Right lobe of liver (tissue), 6 donors: ENCODE measurements around the gene EDN2. TPM values are rescaled to one million over a fixed set of nuclear protein-coding genes. Genes with fewer than 3 reads are reported as not detected.
A peak's percentile ranks its signal among the peaks of the same experiment; 100 is the strongest.

Source experiments
- ATAC-seq, 4 donors: fragments of 200-7000 bp; cut with Tn5 transposase; one replicate each; pipeline ENCODE4 v1.9.1; 2020; ENCODE audit warnings: mild to moderate bottlenecking in 4 of 4, moderate library complexity in 4 of 4
- DNase-seq, 3 donors: peaks; one replicate each; pipeline ENCODE4 v3.0.0-alpha.2; 2020
- H3K27ac ChIP-seq, 3 donors: fragments of 200-600 bp; one replicate each; pipeline ENCODE4 v1.8.0; 2022
- H3K27me3 ChIP-seq, 2 donors: fragments of 200-600 bp; one replicate each; pipeline ENCODE4 v1.8.0; 2022
- H3K36me3 ChIP-seq, 4 donors: fragments of 200-600 bp; sonication (generic) in 1 of 4; one replicate each; pipeline versions ENCODE4 v1.5.1 to v1.8.0; 2017 to 2022; ENCODE audit warnings: control low read depth in 1 of 4
- H3K4me1 ChIP-seq, 4 donors: fragments of 200-600 bp; sonication (generic) in 1 of 4; one replicate each; pipeline versions ENCODE4 v1.5.1 to v1.8.0; 2017 to 2022; ENCODE audit warnings: control low read depth in 1 of 4
- H3K4me3 ChIP-seq, 3 donors: fragments of 200-600 bp; one replicate each; pipeline ENCODE4 v1.8.0; 2022
- H3K9me3 ChIP-seq, 4 donors: fragments of 200-600 bp; sonication (generic) in 1 of 4; one replicate each; pipeline versions ENCODE4 v1.5.1 to v1.8.0; 2017 to 2022; ENCODE audit warnings: control low read depth in 1 of 4
- POLR2A ChIP-seq: fragments of 450-650 bp; IDR thresholded peaks from one replicate; pipeline ENCODE4 v1.6.1; 2017; ENCODE audit warnings: antibody characterized with exemption, mild to moderate bottlenecking
- WGBS: methylation state at CpG from one replicate; pipeline ENCODE4 v1.1.6; 2018; ENCODE audit warnings: low coverage, low lambda C conversion rate; ENCODE audit not compliant: insufficient coverage; ENCODE audit errors: missing lambda C conversion rate; 5-methylcytosine and 5-hydroxymethylcytosine counted together
- intact Hi-C, 2 donors: fragments of 100-400 bp; cut with DNase I; formaldehyde crosslinking; loops; one replicate each; pipeline versions ENCODE4 v1.11.2 to v1.14.1; 2022
- total RNA-seq, 6 experiments: library from RNA; depleted of rRNA in 2 of 6; stranded (reverse); fragments of >200 nt in 2 of 6; fragmentation: NEBNext Ultra II Directional in 3 of 6; extraction: Animal tissue kit (Norgen Biotek cat#: 25700) in 3 of 6; gene quantifications; one replicate each; pipeline versions ENCODE4 v1.1.0 to v1.2.4, GENCODE V29; 2016 to 2023
- TF ChIP-seq, protein P1 (sequence below), 4 donors: fragments of 200-600 bp in 3 of 4; fragments of 450-650 bp in 1 of 4; IDR thresholded peaks; one replicate each; pipeline versions ENCODE4 v1.5.1 to v1.8.0; 2016 to 2022; ENCODE audit warnings: antibody characterized with exemption in 4 of 4, mild to moderate bottlenecking in 2 of 4
- donor health status: DM: no; HTN: yes; CAD: no.
- donor health status: DM: no; HTN: no; CAD: no.
- donor health status: DM: no; HTN: no; CAD: no.
- donor health status: DM: no; HTN: yes; CAD: no.
- donor health status: DM: no; HTN: yes; CAD: no.

EDN2 gene
- total RNA-seq, 6 experiments from 2014 or later, result 0.18 to 1.6 (median 0.31) TPM; not detected in 2

DNA sequence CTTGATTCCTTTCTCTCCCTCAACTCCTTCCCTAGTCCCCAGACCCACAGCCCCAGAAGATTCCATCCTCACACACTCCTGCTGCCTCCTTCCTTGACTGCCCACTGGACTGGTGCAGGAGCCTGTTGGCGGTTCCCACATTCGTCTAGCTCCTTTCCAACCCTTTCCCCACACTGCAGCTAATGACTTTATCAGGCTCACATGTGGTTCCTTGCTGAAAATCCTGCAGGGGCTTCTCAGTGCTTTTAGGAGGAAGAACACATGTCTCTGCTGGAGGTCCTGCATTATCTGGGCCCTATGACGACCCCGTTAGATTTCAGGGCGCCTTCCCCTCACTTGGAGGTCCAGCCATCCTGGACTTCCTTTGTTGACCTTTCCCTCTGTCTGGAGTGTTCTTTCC, 50.2 kb downstream of the EDN2 start:
- Histone ChIP-seq H3K27me3 (no peaks in the 10 kb centered on the region), H3K4me3 (no peak overlapping the region), H3K27ac (no peak overlapping the region), H3K36me3 (no peaks in the 10 kb centered on the region), H3K4me1 (peaks cover 0 to 17% (median 0%) of the 10 kb centered on the region in 4 donors), H3K9me3 (no peaks in the 10 kb centered on the region)
- ATAC-seq (no peak), DNase-seq (no peak)
- 53% methylated on average over 5 of the region's 5 CpGs for WGBS
- TF ChIP-seq, protein P1, sequence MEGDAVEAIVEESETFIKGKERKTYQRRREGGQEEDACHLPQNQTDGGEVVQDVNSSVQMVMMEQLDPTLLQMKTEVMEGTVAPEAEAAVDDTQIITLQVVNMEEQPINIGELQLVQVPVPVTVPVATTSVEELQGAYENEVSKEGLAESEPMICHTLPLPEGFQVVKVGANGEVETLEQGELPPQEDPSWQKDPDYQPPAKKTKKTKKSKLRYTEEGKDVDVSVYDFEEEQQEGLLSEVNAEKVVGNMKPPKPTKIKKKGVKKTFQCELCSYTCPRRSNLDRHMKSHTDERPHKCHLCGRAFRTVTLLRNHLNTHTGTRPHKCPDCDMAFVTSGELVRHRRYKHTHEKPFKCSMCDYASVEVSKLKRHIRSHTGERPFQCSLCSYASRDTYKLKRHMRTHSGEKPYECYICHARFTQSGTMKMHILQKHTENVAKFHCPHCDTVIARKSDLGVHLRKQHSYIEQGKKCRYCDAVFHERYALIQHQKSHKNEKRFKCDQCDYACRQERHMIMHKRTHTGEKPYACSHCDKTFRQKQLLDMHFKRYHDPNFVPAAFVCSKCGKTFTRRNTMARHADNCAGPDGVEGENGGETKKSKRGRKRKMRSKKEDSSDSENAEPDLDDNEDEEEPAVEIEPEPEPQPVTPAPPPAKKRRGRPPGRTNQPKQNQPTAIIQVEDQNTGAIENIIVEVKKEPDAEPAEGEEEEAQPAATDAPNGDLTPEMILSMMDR (IDR thresholded peaks at IDR 0.05), result no peak
- TF ChIP-seq POLR2A, result no peak
- intact Hi-C loops, result no loop called here

DNA sequence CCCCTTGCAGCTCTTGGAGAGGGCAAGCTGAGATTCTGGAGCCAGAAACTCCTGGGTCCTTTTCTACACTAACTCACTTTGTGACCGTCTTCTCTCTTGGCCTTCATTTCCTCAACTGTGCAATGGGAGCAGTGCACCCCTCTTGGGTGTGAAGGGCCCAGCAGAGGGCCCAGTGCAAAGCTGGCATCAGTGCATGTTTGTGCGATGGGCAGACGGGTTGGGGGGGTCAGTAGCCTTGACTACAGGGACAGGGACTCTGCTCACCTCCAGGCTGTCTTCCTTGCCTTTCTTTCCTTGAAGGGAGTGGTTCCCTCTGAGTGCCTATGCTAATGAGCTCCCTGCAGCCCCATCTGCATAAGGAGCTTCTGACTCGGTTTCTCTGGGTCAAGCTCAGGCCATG, 51.0 kb downstream of the EDN2 start:
- TF ChIP-seq, protein P1 (IDR thresholded peaks at IDR 0.05), result no peak
- no peak for TF ChIP-seq POLR2A
- Histone ChIP-seq H3K4me3 (no peak overlapping the region), H3K4me1 (peaks cover 0 to 17% (median 0%) of the 10 kb centered on the region in 4 donors), H3K36me3 (no peaks in the 10 kb centered on the region), H3K27ac (no peak overlapping the region), H3K9me3 (no peaks in the 10 kb centered on the region), H3K27me3 (no peaks in the 10 kb centered on the region)
- DNase-seq (no peak), ATAC-seq (no peak)
- 50% methylated on average over 2 of the region's 4 CpGs for WGBS
- intact Hi-C loops, result no loop called here

DNA sequence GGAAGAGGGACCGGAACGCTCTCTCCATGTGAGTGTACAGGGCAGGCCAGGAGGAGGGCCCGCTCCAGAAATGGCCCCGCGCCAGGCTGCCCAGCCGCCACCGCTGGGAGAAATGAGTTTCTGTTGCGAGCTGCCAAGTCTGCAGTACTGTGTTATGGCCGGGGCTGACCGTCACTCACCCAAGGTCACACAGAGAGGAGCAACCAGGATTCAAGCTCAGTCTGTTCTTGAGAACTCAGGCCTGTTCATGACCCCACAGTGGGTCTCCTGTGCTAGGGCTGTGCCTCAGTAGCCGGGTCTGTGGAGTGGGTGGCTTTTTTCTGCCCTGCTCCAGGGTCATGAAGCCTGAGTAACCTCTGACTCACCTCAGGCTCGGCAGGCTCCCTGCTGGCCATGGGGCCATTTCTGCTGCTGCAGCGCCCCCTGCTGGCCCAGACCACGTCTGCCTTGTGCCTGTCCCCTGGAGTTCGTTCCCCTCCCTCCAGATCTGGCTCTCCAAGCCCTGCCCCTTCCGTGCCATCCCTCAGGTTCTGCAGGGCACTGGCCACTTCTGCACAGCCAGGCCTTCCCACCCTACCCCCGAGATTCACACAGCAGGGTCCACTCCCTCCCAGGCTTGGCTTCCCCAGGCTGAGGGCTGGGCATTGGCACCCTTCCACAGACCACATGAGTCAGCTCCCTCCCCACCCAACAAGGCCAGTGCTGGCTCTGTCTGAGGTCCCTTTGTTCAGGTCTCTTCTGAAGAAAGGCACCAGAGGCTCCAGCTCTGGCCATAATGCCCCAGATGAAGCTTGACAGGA, 51.8 kb downstream of the EDN2 start:
- DNase-seq (peak; percentile 91 to 93 (median 92)), ATAC-seq (peak; percentile 96 to 98 (median 96))
- Histone ChIP-seq H3K9me3 (no peaks in the 10 kb centered on the region), H3K36me3 (no peaks in the 10 kb centered on the region), H3K27ac (peak overlapping the region; percentile 61 to 79 (median 72)), H3K4me3 (peak overlapping the region; percentile 3 to 47 (median 21)), H3K27me3 (no peaks in the 10 kb centered on the region), H3K4me1 (peaks cover 0 to 17% (median 0%) of the 10 kb centered on the region in 4 donors)
- WGBS, result 6% methylated on average over 11 of the region's 17 CpGs
- intact Hi-C loops, result no loop called here
- no peak for TF ChIP-seq POLR2A
- TF ChIP-seq, protein P1 (IDR thresholded peaks at IDR 0.05), result peak; percentile 90 to 98 (median 97)

DNA sequence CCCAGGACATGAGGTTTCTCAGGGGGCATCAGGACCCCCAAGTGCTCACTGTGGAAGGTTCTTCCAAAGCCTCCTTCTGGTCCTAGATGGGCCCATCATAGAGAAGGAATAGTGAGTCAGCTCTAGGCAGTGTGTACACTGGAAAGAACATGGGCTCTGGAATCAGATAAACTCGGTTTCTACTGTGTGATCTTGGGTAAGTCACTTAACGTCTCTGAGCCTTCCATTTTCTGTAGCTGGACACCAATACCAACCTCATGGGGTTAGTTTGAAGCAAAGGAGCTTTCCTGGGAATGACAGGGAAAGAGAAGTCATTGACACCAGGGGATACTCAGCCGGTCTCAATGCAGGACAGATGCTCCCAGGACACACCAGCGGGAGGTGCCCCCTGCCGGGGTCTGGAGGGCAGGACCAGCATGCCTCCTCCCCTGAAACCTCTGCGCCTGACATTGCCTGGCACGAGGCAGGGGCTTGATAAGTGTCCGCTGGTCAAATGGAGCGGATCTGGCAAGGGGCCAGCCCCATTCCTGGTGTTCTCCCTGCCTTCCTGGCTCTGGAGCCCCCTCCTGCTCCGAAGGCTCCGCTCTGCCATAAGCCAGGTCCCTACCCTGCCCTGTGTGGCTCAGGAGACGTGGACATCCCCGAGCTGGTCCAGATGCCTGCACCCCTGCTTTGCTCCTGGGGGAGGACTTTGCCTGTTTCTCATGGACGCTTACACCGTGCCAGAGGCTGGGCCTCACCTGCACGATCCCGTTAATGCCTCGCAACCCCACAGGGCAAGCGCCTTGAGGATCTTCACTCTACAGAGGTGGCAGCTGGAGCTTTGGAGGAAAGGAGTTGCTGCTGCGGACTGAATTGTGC, 52.8 kb downstream of the EDN2 start:
- no peaks in the 10 kb centered on the region for H3K36me3 ChIP-seq
- intact Hi-C loops, result no loop called here
- peaks cover 0 to 17% (median 0%) of the 10 kb centered on the region in 4 donors for H3K4me1 ChIP-seq
- H3K27me3 ChIP-seq, result no peaks in the 10 kb centered on the region
- WGBS, result 83% methylated on average over 2 of the region's 20 CpGs
- H3K27ac ChIP-seq, result peak overlapping the region in 2 of 3 donors; percentile 72 to 79
- no peak for TF ChIP-seq POLR2A
- TF ChIP-seq, protein P1 (IDR thresholded peaks at IDR 0.05), result no peak
- H3K4me3 ChIP-seq, result no peak overlapping the region
- DNase-seq (peak in 1 of 3 donors; percentile 63), ATAC-seq (peak in 1 of 4 donors; percentile 0)
- no peaks in the 10 kb centered on the region for H3K9me3 ChIP-seq
